ENCODE measurements around the gene C1orf232. TPM values are rescaled to one million over a fixed set of nuclear protein-coding genes. Genes with fewer than 3 reads are reported as not detected.

C1orf232 gene
- total and polyA plus RNA-seq, 2 donors (not counting 3 experiments of a cell fraction or from before 2014, with no cell fraction given) = not detected

- no peak overlapping the region for H3K4me3 ChIP-seq (replicated peaks in 1 of 3; ENCODE audit: insufficient read depth in 1 of 3, low read depth in 1 of 3, low read length in 3 of 3)
- H3K79me2 ChIP-seq (ENCODE audit: control insufficient read depth, insufficient read depth, low read length) = no peaks in the 10 kb centered on the region
- ChIA-PET POLR2A (no interaction called here), CTCF (interaction anchor here (1.4 kb wide), 1 partner anchor 53 kb away, joined by 4 read pairs; the partner anchor contains the start of gene CEP85)
- DNase-seq (ENCODE audit: low read depth, low spot score) (no peak), FAIRE-seq (no peak)
- H3K27ac ChIP-seq (ENCODE audit: insufficient read depth, low read depth, low read length) = no peak overlapping the region
- H3K4me2 ChIP-seq (ENCODE audit: insufficient read depth, low read length) = no peak overlapping the region
- H3K27me3 ChIP-seq (ENCODE audit: control insufficient read depth in 2 of 2, insufficient read depth in 2 of 2, low read length in 2 of 2) = no peaks in the 10 kb centered on the region
- H3K4me1 ChIP-seq (ENCODE audit: control insufficient read depth, extremely low read depth, insufficient read depth, low read length) = no peaks in the 10 kb centered on the region
- H3K36me3 ChIP-seq (ENCODE audit: control insufficient read depth in 2 of 2, extremely low read depth in 1 of 2, insufficient read depth in 2 of 2, low read length in 2 of 2) = no peaks in the 10 kb centered on the region
- H3K9ac ChIP-seq (replicated peaks; ENCODE audit: extremely low read depth, insufficient read depth, low read length) = no peak overlapping the region
- TF ChIP-seq EZH2 (IDR thresholded peaks at IDR 0.05; ENCODE audit: borderline replicate concordance, low read depth, low read length, severe bottlenecking) (no peak), POLR2AphosphoS5 (IDR thresholded peaks at IDR 0.05; ENCODE audit: insufficient read depth, low read depth, low read length) (no peak), FOS (IDR thresholded peaks at IDR 0.05; ENCODE audit: borderline replicate concordance, insufficient read depth, low read length) (no peak), JUN (IDR thresholded peaks at IDR 0.05; ENCODE audit: borderline replicate concordance, insufficient read depth, insufficient read length, low read depth) (no peak), CTCF (IDR thresholded peaks at IDR 0.05; ENCODE audit: extremely low read depth in 1 of 2, insufficient read depth in 1 of 2, low read depth in 1 of 2, low read length in 2 of 2) (no peak), MAX (IDR thresholded peaks at IDR 0.05; ENCODE audit: insufficient read depth, insufficient read length) (no peak), POLR2A (IDR thresholded peaks at IDR 0.05; ENCODE audit: low read depth, low read length) (no peak), GATA2 (IDR thresholded peaks at IDR 0.05; ENCODE audit: insufficient read depth, insufficient read length, low read depth, low read length) (no peak), MYC (IDR thresholded peaks at IDR 0.05; ENCODE audit: low read depth, low read length) (no peak)
- H2AFZ ChIP-seq (ENCODE audit: low read depth, low read length) = no peak overlapping the region
- no peaks in the 10 kb centered on the region for H4K20me1 ChIP-seq (replicated peaks; ENCODE audit: control insufficient read depth, extremely low read depth, insufficient read depth, low read length)
- dilution Hi-C loops (cut with MboI; ENCODE audit: extremely low pct_ligation_motif_present, low sequenced_read_pairs) = no loop called here
- no peaks in the 10 kb centered on the region for H3K9me3 ChIP-seq (replicated peaks; ENCODE audit: control insufficient read depth, insufficient read depth, low read length)
- BruUV-seq (replicated peaks) = no TSS peak
- intact Hi-C loops (cut with micrococcal nuclease) = no loop called here
- H3K9me1 ChIP-seq (replicated peaks; ENCODE audit: control insufficient read depth, extremely low read depth, insufficient read depth, low read length) = no peaks in the 10 kb centered on the region
These were observed 13.0 kb upstream of the C1orf232 start for GRCh38 chr1:26181586-26182382.
